ENCODE results near the gene DLL1.
A peak's percentile ranks its signal among the peaks of the same experiment; 100 is the strongest.

DLL1 gene

DNA sequence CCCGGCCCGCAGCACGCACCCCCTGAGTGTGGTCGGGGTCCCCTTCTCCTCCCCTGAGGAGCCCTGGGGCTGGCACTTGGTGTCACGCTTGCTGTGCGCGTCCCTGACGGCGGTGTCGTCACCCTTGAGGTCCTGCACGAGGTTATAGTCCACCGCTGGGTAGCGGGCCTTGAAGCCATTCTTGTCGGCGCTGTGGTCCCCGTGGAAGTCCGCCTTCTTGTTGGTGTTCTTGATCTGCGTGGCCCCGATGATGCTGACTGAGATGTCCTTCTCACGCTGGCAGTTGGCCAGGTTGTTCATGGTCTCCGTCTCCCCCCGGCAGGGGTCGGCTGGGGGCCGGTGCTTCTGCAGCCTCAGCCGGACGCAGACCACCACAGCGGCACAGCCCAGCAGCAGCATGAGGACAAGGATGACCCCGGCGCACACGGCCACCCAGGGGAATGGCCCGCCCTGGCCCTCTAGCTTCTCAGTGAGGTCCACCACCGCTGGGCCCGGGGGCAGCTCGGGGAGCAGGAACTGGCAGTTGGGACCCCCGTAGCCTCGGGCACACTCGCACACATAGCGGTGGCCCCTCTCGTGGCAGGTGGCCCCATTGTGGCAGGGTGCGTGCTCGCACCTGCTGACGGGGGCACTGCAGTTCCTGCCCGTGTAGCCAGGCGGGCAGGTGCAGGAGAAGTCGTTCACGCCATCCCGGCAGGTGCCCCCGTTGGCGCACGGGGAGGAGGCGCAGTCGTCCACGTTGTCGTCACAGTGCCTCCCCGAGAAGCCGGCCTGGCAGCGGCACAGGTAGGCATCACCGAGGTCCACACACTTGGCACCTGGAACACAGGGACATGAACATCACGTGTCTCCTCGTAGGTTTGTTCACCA, 7.4 kb downstream of the DLL1 start:
- no peak for DNase-seq (ENCODE audit: low read depth in 2 of 2, low spot score in 1 of 2)

GRCh38 chr6:170282512-170283158, 8.2 kb downstream of the DLL1 start:
- DNase-seq (ENCODE audit: low read depth in 2 of 2, low spot score in 1 of 2): no peak

GRCh38 chr6:170281331-170282292, 9.3 kb downstream of the DLL1 start:
- DNase-seq (ENCODE audit: low read depth in 2 of 2, low spot score in 1 of 2): no peak

GRCh38 chr6:170280689-170281045, 10.2 kb downstream of the DLL1 start:
- no peak for DNase-seq (ENCODE audit: low read depth in 2 of 2, low spot score in 1 of 2)

GRCh38 chr6:170279977-170280688, 10.7 kb downstream of the DLL1 start:
- no peak for DNase-seq (ENCODE audit: low read depth in 2 of 2, low spot score in 1 of 2)

GRCh38 chr6:170279426-170279825, 11.5 kb downstream of the DLL1 start:
- no peak for DNase-seq (ENCODE audit: low read depth in 2 of 2, low spot score in 1 of 2)

DNA sequence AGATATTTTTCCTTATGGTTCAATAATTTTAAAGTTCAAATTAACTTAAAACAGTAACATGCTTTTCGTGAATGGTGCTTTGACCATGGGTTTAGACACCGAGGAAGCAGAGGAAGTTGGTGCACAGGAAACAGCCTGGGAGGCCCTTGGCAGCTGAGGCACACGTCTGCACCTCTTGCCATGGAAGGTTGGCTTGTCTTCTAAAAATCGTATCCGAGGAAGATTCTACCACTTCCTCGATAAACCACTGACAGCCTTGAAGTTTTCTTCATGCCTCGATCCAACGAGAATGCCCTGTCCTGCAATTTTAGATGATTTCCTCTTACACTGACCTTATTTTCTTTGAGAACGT, 12.2 kb downstream of the DLL1 start:
- no peak for DNase-seq (ENCODE audit: low read depth in 2 of 2, low spot score in 1 of 2)

DNA sequence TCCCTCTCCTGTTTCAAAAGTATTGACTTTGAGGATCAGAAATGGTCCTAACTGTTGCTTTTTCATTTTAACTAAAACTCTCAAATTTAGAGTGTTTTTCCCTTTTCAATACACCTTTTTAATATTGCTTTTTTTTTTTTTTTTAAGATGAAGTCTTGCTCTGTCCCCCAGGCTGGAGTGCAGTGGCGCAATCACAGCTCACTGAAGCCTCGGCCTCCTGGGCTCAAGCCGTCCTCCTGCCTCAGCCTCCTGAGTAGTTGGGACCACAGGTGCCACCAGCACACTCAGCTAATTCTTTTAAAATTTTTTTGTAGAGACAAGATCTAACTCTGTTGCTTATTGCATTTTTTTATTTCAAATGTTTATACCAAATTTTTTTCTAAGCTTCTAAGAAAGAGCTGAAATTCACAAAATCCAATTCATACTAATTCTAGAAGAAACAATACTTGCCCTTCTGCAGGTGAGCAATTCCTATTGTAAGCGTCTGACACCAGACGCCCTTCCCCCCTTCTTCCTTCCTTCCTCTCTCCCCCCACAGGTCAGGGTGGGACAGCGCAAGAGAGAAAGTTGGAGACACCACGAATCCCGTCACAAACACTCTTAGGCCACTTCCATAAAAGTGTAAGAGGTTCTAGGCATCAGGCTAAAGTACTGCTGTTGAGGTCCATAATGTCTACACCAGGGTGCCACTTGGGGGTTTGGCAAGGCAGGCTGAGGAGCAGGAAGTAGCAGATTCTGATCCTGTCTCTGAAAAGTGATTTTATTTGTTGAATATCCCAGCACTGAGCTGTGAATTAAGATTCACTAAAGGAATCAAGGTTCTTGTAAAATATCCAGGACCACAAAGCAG, 12.8 kb downstream of the DLL1 start:
- no peak for DNase-seq (ENCODE audit: low read depth in 2 of 2, low spot score in 1 of 2)

DNA sequence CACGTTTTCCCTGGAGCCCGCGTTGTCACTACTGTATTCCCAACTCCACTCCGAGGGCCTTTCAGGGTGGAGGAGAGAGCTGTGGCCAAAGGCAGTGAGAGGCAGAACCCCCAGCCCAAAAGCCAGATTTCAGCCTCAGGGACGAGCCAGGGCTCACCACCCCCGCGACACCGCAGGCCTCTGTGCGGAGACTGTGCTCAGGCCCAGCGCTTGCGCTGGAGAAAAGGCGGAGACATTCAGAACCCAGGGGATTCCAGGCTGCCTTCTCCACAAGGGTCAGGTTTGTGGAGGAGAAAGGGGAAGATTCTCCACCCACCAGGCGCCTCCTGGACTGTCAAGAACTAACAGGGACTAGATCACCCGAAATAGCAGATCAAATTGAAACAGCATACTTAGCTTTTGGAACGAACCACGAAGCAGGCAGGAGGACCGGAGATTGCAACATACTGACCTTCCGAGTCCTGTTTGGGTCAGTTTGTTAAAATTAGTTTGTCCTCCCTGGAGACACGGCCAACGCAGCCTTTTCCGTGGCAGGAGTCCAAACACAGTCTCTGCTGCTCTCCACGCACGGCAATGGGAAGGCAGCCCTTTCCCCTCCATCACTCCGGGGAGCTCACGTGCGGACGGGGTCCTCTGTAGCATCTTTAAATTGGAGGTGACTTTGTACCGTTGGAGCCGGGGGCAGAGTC, 14.4 kb downstream of the DLL1 start:
- no peak for DNase-seq (ENCODE audit: low read depth in 2 of 2, low spot score in 1 of 2)

GRCh38 chr6:170274713-170275560, 15.9 kb downstream of the DLL1 start:
- no peak for DNase-seq (ENCODE audit: low read depth in 2 of 2, low spot score in 1 of 2)

GRCh38 chr6:170273681-170274080, 17.2 kb downstream of the DLL1 start:
- no peak for DNase-seq (ENCODE audit: low read depth in 2 of 2, low spot score in 1 of 2)

GRCh38 chr6:170273191-170273590, 17.7 kb downstream of the DLL1 start:
- DNase-seq (ENCODE audit: low read depth in 2 of 2, low spot score in 1 of 2): no peak

DNA sequence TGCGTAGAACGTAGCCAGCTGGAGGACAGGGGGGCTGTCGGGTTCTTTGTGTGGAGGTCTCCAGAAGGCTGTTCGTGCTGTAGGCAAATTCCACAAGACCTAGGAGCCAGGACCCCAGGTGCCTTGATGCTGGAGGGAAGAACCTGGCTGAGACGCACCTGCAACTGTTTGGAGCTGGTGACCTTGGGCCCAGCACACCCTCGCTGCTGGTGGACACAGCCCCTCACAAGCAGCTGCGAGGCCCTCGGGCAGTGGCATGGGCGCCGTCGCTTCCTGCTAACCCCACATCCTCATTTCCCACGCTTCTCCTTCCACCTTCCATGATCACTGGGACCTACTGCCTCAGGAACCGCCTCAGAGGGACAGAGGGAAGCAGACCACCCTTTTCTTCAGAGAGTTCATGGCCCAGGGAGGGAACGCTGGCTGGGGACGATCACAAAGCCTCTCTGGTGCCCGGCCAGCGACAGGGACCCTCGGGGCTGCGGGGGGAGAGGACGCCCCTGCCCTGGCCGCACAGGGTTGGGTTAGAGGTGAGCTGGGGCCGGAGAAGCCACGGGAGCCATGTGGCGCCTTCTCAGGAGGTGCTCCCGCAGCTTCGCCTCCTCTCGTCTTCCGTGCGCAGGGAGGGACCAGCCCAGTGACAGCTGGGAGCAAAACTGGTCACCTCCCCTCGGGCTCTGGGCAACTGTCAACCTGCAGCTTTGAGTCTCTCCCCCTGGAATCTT, 18.4 kb downstream of the DLL1 start:
- no peak for DNase-seq (ENCODE audit: low read depth in 2 of 2, low spot score in 1 of 2)

DNA sequence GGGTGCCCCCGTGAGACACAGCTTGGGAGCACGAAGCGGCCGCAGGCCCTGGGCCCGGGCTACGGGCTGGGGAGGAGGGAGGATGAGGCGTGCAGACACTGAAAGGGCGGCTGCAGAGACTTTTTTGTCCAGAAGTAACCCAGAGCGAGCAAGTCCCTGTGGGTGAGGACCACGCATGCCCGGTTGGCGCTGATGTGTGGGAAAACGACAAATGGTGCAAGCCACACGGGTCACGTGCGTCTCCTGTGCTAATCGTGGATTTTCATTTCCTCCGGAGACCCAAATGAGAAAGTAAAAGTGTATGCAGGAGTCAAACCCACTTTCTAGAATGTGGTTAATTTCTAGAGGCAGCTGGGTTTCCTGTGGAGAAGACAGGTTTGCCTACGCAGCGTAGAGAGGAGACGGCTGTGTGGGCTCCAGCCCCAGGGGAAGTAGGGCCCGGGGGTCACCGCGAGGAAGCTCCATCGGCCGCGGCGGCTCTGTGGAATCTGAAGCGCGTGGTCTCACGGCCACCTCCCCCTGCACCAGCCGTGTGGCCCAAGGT, 19.0 kb downstream of the DLL1 start:
- DNase-seq (ENCODE audit: low read depth in 2 of 2, low spot score in 1 of 2): peak in 1 of 2 donors; percentile 56

DNA sequence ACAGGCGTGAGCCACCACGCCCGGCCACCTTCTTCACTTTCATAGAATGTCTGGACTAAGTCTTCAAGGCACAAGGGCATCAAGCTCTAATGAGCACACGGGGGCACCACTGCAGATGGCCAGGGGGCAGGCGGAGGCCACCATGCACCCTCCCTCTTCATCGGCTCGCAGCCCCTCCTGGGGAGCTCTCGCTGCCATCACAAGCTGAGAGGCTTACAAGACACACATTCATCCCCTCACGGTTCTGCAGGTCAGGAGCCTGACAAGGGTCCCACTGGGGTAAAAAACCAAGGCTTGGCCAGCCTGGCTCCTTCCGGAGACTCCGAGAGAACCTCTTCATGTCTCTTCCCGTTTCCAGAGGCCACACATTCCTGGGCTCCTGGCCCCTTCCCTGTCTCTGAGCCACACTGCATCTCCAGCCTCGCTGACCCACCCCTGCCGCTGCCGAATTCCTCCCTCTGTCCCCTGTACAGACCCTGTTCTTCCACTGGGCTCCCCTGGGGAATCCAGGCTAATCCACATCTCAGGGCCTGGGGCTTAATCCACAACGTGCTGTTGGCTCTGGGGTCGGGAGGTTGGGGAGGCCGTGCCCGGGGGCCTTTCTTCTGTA, 19.8 kb downstream of the DLL1 start:
- DNase-seq (ENCODE audit: low read depth in 2 of 2, low spot score in 1 of 2): no peak

- no peak for DNase-seq (ENCODE audit: low read depth in 2 of 2, low spot score in 1 of 2)
Measured at GRCh38 chr6:170269846-170270541, 20.9 kb downstream of the DLL1 start.

Data from stimulated activated CD8-positive, alpha-beta memory T cell treated with anti-CD3 and anti-CD28 coated beads, Interleukin-4, amount 100 ng/mL, for 1 hour (primary cell).